Measurements from ENCODE around the gene CD164L2.

DNA sequence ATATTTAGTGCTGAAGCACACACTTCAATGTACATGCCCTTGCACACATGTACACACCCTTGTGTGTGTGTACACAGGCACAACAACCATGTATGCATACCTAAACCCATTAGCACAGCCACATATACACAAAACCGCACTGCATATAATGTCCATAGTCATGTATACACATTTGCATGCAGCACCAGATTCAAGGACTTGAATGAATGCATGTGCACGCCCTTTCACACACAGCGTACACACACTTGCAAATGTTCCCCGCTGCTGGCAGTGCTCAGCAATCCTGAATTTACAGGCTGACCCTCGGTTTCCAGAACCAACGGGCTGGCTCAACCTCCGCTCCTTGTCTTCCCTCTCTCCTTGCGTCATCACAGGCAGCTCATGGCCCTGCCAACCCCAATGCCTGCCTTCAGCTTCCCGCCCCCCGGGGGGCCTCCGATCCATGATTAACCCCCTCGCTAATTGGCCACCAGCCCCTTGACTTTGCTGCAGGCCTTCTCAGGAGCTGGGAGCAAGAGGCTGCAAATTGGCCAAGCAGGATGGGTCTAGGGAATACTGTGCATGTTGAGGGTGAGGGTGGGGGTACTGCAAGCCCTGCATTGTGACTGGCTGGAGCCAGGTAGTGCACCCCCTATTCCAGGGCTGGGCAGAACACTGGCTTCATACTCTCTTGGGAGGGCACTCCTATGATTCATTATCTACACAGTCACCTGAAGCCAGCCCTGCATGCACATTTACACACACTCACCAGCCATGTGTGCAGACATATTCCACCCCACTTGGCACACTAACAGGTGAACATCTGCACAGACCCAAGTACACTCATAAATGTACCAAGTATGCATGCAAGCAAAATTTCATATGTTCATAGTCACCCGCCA is 17.2 kb upstream of the CD164L2 start:
- TF ChIP-seq, protein P1, sequence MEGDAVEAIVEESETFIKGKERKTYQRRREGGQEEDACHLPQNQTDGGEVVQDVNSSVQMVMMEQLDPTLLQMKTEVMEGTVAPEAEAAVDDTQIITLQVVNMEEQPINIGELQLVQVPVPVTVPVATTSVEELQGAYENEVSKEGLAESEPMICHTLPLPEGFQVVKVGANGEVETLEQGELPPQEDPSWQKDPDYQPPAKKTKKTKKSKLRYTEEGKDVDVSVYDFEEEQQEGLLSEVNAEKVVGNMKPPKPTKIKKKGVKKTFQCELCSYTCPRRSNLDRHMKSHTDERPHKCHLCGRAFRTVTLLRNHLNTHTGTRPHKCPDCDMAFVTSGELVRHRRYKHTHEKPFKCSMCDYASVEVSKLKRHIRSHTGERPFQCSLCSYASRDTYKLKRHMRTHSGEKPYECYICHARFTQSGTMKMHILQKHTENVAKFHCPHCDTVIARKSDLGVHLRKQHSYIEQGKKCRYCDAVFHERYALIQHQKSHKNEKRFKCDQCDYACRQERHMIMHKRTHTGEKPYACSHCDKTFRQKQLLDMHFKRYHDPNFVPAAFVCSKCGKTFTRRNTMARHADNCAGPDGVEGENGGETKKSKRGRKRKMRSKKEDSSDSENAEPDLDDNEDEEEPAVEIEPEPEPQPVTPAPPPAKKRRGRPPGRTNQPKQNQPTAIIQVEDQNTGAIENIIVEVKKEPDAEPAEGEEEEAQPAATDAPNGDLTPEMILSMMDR (IDR thresholded peaks at IDR 0.05; ENCODE audit: insufficient read depth, low read depth, low read length): no peak
- no peak for TF ChIP-seq EZH2 (IDR thresholded peaks at IDR 0.05; ENCODE audit: insufficient read depth, low read length)

Data from astrocyte (in vitro differentiated cells and primary cell).